ENCODE data around the gene OAS3.

Gene OAS3

GRCh38 chr12:112937741-112938719, at the start of gene OAS3:
TSS of gene OAS3 (plus strand) at chr12:112938474. CDS start at chr12:112938531, 57 bp downstream.
- Histone ChIP-seq H3F3A (ENCODE audit: control insufficient read depth, insufficient read depth) (peaks cover 18% of the 10 kb centered on the region), H3K36me3 (ENCODE audit: control insufficient read depth, low read length) (no peaks in the 10 kb centered on the region), H3K4me2 (ENCODE audit: low read length) (peak within 1 kb of the TSS; percentile 91), H3K4me1 (ENCODE audit: control insufficient read depth, low read length) (peaks cover 32% of the 10 kb centered on the region), H3K9me2 (replicated peaks; ENCODE audit: control insufficient read depth, low read length) (no peaks in the 10 kb centered on the region), H3K27me3 (ENCODE audit: control insufficient read depth, low read length) (no peaks in the 10 kb centered on the region), H3K4me3 (ENCODE audit: low read length) (peak within 1 kb of the TSS; percentile 66), H3K27ac (ENCODE audit: low read depth, low read length) (no peak within 1 kb of the TSS), H4K20me1 (ENCODE audit: control insufficient read depth, insufficient read depth, low read depth, low read length) (no peaks in the 10 kb centered on the region), H3K9me3 (ENCODE audit: control insufficient read depth, insufficient read depth, low read length) (no peaks in the 10 kb centered on the region), H3K79me2 (ENCODE audit: control insufficient read depth, low read length) (no peaks in the 10 kb centered on the region)
- no peak for TF ChIP-seq EZH2phosphoT487 (IDR thresholded peaks at IDR 0.05; ENCODE audit: borderline replicate concordance, low read length)
- TF ChIP-seq CTCF (IDR thresholded peaks at IDR 0.05; ENCODE audit: low read depth, low read length, poor library complexity, severe bottlenecking) = peak; percentile 6

GRCh38 chr12:112891093-112892024, 46.9 kb upstream of the OAS3 start:
- Histone ChIP-seq H3K4me1 (ENCODE audit: control insufficient read depth, low read length) (no peaks in the 10 kb centered on the region), H3K4me2 (ENCODE audit: low read length) (no peak overlapping the region), H3K4me3 (ENCODE audit: low read length) (no peak overlapping the region), H3F3A (ENCODE audit: control insufficient read depth, insufficient read depth) (no peaks in the 10 kb centered on the region), H3K9me2 (replicated peaks; ENCODE audit: control insufficient read depth, low read length) (no peaks in the 10 kb centered on the region), H4K20me1 (ENCODE audit: control insufficient read depth, insufficient read depth, low read depth, low read length) (no peaks in the 10 kb centered on the region), H3K36me3 (ENCODE audit: control insufficient read depth, low read length) (no peaks in the 10 kb centered on the region), H3K27ac (ENCODE audit: low read depth, low read length) (no peak overlapping the region), H3K9me3 (ENCODE audit: control insufficient read depth, insufficient read depth, low read length) (no peaks in the 10 kb centered on the region), H3K27me3 (ENCODE audit: control insufficient read depth, low read length) (peaks cover 9% of the 10 kb centered on the region; the same call in 1 of the 2 replicates), H3K79me2 (ENCODE audit: control insufficient read depth, low read length) (no peaks in the 10 kb centered on the region)
- TF ChIP-seq CTCF (IDR thresholded peaks at IDR 0.05; ENCODE audit: low read depth, low read length, poor library complexity, severe bottlenecking) (no peak), EZH2phosphoT487 (IDR thresholded peaks at IDR 0.05; ENCODE audit: borderline replicate concordance, low read length) (no peak)

GRCh38 chr12:112892856-112893255, 45.4 kb upstream of the OAS3 start:
- Histone ChIP-seq H3K4me3 (ENCODE audit: low read length) (no peak overlapping the region), H3K27ac (ENCODE audit: low read depth, low read length) (no peak overlapping the region), H3K79me2 (ENCODE audit: control insufficient read depth, low read length) (no peaks in the 10 kb centered on the region), H3K9me3 (ENCODE audit: control insufficient read depth, insufficient read depth, low read length) (no peaks in the 10 kb centered on the region), H3K36me3 (ENCODE audit: control insufficient read depth, low read length) (no peaks in the 10 kb centered on the region), H4K20me1 (ENCODE audit: control insufficient read depth, insufficient read depth, low read depth, low read length) (no peaks in the 10 kb centered on the region), H3F3A (ENCODE audit: control insufficient read depth, insufficient read depth) (no peaks in the 10 kb centered on the region), H3K4me2 (ENCODE audit: low read length) (no peak overlapping the region), H3K9me2 (replicated peaks; ENCODE audit: control insufficient read depth, low read length) (no peaks in the 10 kb centered on the region), H3K27me3 (ENCODE audit: control insufficient read depth, low read length) (peaks cover 17% of the 10 kb centered on the region; the same call in 1 of the 2 replicates), H3K4me1 (ENCODE audit: control insufficient read depth, low read length) (no peaks in the 10 kb centered on the region)
- TF ChIP-seq EZH2phosphoT487 (IDR thresholded peaks at IDR 0.05; ENCODE audit: borderline replicate concordance, low read length) (no peak), CTCF (IDR thresholded peaks at IDR 0.05; ENCODE audit: low read depth, low read length, poor library complexity, severe bottlenecking) (no peak)

Measured in DOHH2 (cell line).